DMS79 (cell line): ENCODE results near the gene RNU6-9.
"Not testable (repeated sequence)": the region's sequence is repeated elsewhere in the genome, so short reads cannot be mapped to it uniquely, and the experiment has no call there.

Experiments used
- DNase-seq: peaks from one replicate; lab custom pipeline; 2025; lab: John Stamatoyannopoulos, UW

Gene RNU6-9

DNA sequence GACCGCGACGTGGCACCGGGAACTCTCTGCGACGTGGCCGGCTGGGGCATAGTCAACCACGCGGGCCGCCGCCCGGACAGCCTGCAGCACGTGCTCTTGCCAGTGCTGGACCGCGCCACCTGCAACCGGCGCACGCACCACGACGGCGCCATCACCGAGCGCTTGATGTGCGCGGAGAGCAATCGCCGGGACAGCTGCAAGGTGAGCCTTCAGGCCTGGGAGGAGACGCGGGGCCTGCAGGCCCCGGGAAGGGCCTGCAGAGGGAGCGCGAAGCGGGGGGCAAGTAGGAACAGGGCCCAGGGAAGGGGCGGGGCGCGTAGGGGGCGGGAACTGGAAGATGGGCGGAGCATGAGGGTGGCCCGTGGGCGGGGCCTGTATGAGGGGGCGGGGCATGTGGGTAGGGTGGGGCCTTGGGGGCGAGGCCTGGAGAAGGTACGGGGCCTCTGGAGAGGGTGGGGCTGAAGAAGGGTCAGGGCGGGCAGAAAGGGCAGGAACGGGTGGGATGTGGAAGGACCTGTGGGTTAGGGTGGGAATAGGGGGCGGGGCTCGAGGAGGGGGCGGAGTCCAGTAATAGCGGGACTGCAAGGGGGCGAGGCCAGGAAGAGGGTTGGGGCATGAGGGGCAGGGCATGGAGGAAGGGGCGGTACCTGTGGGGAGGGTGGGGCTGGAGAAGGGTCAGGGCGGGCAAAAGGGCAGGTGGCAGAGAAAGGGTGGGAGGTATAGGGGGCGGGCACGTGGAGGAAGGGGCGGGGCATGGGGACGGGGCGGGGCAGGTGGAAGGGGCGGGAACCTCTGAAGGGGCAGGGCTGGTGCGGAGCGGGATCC, 31.3 kb upstream of the RNU6-9 start:
- DNase-seq: no peak

DNA sequence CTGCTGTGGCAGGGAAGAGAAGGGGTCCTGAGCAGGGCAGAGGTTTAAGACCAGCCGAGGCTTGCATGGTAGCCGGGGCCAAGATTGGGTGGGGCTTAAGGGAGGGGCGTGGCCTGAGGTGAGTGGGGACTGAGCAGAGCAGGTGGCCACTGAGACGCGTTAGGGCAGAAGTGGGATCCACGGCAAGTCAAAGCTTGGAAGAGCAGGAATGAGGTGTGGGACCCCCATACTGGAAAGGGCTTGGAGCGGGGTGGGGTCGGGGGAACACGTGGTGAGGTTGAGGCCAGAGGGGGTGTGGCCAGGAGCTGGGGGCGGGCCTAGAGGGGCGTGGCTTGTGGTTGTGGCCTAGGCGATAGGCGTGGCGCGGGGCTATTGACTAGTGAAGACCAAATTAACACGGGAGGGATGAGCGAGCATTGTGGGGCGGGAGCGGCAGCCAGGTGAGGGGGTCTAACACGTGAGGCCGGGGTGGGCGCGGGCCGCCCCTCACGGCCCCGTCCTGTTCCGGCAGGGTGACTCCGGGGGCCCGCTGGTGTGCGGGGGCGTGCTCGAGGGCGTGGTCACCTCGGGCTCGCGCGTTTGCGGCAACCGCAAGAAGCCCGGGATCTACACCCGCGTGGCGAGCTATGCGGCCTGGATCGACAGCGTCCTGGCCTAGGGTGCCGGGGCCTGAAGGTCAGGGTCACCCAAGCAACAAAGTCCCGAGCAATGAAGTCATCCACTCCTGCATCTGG, 30.5 kb upstream of the RNU6-9 start:
- DNase-seq: no peak

DNA sequence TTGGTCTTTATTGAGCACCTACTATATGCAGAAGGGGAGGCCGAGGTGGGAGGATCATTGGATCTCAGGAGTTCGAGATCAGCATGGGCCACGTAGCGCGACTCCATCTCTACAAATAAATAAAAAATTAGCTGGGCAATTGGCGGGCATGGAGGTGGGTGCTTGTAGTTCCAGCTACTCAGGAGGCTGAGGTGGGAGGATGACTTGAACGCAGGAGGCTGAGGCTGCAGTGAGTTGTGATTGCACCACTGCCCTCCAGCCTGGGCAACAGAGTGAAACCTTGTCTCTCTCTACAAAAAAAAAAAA, 30.0 kb upstream of the RNU6-9 start:
- no peak for DNase-seq

DNA sequence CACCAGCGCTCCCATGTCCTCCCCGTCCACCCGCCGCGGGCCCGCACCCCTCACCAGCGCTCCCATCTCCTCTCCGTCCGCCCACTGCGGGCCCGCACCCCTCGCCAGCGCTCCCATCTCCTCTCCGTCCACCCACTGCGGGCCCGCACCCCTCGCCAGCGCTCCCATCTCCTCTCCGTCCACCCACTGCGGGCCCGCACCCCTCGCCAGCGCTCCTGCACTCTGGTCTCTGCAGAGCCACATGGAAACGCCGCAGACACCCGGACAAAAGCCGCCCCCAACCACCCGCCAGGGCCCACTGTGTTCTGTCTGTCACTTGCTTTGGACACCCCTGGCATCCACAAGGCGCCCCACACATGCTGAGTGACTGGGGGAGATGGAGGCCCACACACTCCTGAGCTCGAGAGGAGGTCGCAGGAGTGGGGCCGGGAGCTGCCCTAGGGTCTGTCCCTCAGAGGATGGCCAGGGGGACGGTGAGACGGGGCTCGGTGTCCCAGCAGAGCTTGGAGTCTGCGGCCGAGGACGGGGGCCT, 26.4 kb upstream of the RNU6-9 start:
- no peak for DNase-seq

DNA sequence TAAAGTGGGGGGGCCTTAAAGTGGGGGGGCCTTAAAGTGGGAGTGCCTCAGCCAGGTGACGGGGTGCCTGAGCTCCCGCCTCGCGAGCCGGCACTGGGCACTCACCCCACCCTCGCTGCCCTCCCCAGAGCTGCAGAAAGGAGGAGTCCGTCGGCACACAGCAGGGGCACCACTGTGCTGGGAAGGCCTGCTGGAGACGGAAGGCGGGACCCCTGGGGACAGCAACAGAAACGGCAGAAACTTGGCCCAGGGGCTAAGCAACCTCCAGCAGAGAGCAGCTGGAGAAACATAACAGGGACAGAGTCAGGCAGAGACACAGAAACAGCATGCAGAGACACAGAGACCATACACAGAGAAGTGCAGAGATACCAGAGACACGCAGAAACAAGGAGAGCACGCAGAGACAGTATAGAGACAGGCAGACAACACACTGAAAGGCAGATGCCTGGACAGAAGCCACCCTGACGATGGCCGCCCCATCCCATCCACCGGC, 25.9 kb upstream of the RNU6-9 start:
- DNase-seq: no peak

DNA sequence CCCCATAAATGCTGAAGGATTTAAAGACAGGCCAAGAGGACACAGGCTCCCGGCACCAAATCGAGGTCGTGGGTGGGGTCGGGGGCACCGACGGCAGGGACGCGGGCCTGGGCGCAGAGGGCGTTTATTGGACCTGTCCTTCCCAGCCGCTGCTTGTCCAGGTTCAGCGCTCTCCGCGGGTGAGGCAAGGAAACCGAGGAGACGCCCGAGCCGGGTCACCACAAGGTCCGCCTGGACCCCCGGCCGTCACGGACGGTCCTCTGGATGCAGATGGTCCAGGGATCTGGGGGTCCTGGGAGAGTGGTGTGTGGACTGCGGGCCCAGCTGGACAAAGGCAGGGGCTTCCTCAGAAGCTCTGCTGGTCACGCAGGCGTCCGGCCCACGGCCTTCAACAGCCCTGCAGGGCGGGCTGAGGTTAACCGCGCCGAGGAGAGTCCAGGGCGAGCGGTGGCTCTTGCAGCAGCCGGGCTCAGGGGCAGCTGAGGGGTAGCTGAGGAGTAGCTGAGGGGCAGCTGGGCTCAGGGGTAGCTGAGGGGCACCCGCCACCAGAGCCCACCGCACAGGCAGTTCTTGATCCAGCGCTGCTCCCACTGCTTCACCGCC, 25.3 kb upstream of the RNU6-9 start:
- no peak for DNase-seq

DNA sequence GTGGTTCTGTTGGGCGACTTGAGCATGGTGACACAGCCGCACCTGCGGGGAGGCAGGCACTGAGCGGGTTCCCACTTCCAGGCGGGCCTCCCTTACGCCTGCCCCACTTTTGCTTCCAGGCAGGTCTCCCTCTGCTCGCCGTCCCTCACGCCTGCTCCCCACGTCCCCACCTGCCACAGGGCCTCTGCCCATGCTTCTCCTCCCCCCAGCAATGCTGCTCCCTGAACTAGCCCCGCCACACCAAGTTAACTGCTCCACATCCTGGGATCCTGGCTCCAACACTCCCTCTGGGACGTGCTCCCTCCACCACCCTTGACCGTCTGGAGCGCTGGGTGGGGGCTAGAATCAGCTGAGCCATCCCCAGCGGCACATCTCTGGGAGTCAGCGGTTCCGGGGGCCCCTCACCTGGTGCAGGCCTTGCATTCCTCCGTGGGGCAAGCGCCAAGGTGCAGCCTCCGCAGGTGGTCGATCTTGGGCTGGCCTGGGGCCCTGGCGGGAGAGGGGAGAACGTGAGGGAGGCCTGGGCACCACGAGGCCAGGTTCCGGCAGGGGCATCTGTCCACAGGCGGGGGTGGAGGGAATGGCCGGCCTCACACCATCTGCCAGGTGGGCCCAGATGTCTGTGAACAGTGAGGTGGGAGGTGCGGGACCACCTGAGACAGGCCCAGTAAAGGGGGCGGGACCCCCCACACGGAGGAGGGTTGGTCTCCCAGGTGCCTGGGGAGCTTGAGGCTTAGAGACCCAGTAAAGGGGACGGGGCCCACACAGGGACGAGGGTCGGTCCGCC, 24.6 kb upstream of the RNU6-9 start:
- DNase-seq: no peak

DNA sequence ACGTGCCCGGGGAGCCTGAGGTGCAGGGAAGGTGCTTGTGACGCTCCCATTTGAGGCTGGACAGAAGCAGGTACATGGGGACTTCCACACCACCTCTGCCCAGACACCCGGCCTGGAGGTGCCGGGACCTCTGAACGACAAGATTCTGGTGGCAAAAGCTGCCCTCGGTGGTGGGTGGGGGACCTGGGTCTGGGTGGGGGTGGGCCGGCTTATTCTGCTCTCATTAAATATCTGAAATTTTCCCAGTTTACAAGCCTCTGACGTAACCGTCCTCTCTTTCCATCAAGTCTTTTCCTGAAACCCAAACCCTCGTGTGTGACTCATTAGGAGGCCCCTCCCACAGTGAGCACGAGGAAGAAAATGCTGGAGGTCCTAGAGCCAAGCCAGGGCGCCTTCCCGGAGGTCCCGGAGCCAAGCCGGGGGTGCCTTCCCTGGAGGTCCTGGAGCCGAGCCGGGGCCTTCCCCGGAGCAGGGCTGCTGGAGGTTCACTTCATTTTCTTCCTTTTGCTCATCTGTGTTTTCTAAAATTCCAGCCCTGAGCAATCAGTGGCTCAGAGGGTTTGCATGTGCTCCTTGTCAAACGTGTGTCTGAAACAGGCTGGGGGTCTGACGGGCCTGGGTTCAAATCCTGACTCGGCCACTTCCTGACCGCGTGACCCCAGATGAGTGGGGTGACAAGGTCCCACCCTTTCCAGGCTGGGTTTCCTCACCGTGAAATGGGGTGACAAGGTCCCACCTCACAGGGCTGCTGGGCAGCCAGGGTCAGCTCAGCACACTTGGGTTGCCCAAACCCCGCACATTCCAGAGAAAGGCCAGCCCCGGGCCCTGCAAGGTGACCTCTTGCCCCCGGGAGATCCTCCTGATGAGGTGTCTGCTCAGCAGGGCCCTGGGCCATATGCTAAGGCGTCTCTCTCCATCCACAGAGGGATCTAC, 23.8 kb upstream of the RNU6-9 start:
- DNase-seq: no peak

DNA sequence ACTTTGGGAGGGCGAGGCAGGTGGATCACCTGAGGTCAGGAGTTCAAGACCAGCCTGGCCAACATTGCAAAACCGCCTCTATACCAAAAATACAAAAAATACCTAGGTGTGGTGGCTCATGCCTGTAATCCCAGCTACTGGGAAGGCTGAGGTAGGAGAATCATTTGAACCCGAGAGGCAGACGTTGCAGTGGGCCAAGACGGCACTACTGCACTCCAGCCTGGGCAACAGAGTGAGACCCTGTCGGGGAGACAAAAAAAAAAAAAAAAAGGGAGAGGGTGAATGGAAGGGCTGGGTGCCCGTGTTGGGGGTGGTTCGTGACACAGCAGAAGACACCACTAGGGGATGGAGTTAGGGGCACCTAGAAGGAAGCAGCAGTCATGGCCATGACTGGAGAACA, 23.0 kb upstream of the RNU6-9 start:
- DNase-seq: no peak

DNA sequence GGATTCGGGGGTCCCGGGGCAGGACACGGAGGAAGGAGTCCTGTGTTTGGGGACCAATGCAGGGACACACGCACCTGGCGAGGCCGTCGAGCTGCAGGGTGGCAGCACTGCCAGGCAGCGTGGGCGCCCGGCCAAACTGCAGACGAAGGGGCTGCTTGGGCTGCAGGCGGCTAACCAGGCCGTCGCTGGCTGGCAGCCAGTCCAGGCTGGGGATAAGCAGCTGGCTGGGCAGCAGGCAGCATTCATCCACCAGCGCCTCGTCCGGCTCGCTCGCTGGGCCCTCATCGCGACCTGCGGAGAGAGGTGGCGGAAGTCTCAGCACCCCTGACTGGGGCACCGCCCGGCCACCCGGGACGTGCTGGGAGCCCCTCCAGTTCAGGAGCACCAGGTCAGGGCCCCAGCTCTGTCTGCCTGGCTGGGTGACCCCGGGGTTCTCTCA, 22.3 kb upstream of the RNU6-9 start:
- peak; percentile 58 for DNase-seq

DNA sequence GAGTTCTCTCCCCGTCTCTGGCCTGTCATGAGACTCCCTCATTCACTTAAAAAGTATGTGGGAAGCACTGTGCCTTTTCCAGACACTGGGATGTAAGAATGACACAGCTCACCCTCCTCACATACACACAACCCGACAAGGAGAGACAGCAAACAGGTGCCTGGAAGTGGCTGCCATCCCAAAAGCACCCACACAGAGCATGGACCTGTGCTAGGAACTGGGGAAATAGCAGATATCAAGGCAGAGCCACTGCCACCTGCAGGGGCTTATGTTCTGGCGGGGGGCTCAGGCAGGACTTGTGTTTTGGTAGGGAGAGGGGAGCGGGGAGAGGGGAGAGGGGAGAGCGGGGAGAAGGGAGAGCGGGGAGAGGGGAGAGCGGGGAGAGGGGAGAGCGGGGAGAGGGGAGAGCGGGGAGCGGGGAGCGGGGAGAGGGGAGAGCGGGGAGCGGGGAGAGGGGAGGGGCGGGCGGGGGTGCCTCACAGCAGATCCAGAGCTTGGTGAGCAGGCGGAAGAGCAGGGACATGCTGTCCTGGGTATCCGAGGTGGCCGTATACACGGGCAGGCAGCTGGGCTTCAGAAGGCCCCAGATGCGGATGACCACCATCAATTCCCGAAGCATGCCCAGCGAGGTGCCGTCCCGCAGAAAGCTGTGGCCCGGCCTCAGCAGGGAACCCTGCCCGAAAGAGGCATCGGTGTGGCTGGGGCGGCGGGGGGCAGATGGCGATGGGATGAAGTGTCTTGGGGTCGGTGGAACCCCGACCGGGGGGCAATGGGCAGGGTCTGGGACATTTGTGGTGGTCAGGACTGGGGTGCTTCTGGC, 21.6 kb upstream of the RNU6-9 start:
- DNase-seq: no peak

DNA sequence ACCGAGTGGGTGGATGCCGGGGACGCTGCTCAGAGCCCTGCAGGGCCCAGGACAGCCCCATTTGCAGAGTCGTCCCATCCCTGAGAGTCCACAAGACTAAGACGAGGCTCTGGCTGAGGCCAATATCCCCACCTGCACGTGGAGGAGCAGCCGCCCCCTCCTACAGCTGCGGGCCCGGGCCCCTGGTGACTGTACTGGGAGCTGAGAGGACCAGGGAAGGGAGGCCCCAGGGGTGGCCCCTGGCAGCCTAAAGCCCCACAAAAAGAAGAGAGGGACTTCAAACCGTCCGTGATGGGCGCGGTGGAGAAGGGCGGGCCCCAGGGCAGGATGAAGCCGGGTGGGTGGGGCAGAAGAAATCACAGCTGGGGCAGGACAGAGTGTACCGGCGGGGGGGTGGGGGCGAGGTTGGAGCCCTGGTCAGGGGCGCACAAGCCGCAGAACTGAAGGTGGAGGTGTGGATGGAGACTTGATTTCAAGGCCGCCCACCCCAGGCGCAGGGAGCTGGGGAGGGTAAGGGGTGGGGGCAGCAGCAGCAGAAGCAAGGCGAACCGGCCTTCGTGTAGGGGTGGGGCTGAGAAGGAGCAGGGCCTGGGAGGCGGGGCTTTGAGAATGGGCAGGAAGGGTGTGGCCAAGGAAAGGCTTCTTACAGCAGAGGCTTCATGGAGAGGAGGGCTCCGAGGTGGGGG, 20.9 kb upstream of the RNU6-9 start:
- no peak for DNase-seq

DNA sequence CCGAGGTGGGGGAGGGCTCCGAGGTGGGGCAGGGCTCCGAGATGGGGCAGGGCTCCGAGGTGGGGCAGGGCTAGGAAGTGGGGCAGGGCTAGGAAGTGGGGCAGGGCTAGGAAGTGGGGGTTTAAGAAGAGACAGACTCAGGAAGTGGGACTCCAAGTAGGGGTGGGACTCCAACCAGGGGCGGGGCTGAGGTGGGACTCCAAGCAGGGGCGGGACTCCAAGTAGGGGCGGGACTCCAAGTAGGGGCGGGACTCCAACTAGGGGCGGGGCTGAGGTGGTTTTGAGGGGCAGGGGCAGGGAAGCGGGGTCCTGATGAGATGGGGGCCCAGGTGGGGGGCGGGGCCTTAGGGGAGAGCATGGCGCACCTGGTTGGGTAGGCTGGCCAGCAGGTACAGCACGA, 20.2 kb upstream of the RNU6-9 start:
- DNase-seq: no peak

DNA sequence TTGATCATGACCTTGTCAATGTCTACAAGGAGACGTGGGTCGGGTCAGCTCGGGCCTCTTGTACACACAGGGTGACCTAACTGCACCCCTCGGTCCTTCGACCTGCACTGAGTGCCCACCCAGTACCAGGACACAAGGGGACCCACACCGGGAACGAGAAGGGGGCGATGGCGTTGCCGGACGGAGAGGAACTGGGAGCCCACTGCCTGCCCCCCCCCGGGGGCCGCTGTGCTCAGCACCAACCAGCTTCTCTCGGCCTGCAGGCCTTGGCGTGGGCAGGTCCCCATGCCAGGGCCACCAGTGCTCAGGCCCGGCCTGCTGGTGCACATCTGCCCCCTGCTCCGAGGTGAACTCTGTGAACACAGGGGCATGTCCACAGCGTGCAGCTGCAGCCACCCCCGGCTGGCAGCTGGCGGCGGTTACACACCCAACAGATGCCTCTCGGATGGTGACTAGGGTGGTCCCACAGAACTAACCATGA, 19.7 kb upstream of the RNU6-9 start:
- DNase-seq: no peak

DNA sequence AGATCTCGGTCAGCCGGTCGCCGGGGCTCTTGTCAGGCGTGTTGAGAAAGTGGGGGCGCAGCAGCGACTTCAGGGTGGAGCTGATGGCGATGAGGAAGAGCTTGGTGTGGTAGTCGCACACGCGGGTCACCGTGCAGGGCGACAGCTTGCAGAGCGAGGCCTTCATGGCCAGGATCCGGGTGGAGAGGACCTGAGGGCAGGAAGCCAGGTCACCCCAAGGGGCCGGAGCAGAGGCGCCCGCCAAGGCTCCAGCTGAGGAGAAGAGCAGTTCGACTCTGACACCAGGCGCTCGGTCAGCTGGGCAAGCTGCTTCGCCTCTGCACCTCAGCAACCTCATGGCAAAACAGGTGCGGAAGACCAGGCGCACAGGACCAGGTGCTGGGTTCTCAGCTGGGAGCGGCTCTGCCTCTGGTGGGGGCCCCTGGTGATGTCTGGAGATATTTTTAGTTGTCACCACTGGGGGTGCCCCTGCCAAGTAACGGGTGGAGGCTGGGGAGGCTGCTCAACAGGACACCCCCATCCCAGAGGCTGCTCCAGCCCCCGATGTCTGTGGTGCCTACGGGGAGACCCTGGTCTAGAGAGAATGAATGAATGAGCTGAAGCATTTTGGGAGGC, 17.9 kb upstream of the RNU6-9 start:
- no peak for DNase-seq

DNA sequence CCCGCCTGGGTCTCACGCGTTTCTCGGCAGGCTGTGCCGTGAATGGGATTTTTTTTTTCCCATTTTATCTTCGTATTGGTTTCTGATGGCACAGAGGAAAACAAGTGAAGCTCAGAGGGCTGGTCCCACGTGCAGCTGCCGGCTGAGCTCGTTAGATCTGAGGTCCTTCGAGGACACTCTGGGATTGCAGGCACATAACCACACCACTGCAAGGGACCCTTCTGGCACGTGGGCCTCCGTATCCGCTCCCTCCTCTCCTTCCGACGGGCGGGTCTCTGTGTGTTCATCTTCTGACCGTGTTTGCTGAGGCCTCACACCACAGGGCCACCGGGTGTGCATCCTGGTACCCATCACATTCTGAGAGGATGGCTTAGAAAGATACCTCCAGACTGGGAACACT, 17.2 kb upstream of the RNU6-9 start:
- no peak for DNase-seq

DNA sequence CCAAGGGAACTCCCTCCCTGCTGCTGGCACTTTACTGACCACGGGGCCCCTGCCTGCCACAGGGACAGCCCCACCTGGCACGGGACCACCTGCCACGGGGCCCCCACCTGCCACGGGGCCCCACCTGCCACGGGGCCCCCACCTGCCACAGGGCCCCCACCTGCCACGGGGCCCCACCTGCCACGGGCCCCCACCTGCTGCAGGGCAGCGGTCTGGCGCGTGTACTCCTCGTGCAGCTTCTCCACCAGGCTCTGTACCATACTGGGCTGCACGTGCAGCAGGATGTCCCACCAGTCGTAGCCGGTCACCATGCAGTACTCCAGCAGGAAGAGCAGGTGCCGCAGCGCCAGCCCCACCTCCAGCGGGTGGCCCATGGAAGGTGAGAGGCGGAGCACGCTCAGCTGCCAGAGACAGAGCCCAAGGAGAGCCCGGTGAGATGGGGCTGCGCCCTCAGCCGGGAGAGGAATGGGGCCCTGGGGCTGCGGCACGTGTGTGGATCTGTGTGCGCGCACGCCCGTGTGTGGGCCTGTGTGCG, 16.4 kb upstream of the RNU6-9 start:
- DNase-seq: no peak

DNA sequence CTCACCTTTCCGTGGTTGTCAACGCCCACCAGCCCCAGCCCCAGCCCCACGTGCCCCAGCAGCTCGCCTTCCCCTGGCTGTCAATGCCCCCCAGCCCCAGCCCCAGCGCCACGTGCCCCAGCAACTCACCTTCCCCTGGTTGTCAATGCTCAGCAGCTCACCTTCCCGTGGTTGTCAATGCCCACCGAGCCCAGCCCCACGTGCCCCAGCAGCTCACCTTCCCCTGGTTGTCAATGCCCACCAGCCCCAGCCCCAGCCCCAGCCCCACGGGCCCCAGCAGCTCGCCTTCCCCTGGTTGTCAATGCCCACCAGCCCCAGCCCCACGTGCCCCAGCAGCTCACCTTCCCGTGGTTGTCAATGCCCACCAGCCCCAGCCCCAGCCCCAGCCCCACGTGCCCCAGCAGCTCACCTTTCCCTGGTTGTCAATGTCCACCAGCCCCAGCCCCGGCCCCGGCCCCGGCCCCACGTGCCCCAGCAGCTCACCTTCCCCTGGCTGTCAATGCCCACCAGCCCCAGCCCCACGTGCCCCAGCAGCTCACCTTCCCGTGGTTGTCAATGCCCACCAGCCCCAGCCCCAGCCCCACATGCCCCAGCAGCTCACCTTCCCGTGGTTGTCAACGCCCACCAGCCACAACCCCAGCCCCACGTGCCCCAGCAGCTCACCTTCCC, 15.2 kb upstream of the RNU6-9 start:
- not testable (repeated sequence) for DNase-seq
